MM.1S (cell line): ENCODE data around the gene KIAA1958.

ENCODE experiments used
- DNase-seq: peaks from one replicate; pipeline ENCODE4 v3.0.0-alpha.2; 2015
- H2AFZ ChIP-seq: fragments of 300-600 bp; sonication (generic); 2 replicates; pipeline ENCODE4 v1.6.0; 2016; ENCODE audit warnings: antibody characterized with exemption, low read length
- H3F3A ChIP-seq: fragments of 300-600 bp; sonication (generic); 2 replicates; pipeline ENCODE4 v1.6.1; 2016; ENCODE audit warnings: mild to moderate bottlenecking, antibody characterized with exemption, low read length, moderate library complexity, mixed read lengths; ENCODE audit not compliant: insufficient read depth
- H3K27ac ChIP-seq: fragments of 300-600 bp; sonication (generic); 2 replicates; pipeline ENCODE4 v1.5.1; 2016; ENCODE audit warnings: mild to moderate bottlenecking, low read length
- H3K27me3 ChIP-seq: fragments of 300-600 bp; sonication (generic); replicated peaks from 2 replicates; pipeline ENCODE4 v1.6.0; 2016; ENCODE audit warnings: low read length; ENCODE audit not compliant: insufficient read depth
- H3K36me3 ChIP-seq: fragments of 300-600 bp; sonication (generic); replicated peaks from 2 replicates; pipeline ENCODE4 v1.6.1; 2016; ENCODE audit warnings: mild to moderate bottlenecking, low read length, mixed read lengths; ENCODE audit not compliant: insufficient read depth
- H3K4me1 ChIP-seq: fragments of 300-600 bp; sonication (generic); 2 replicates; pipeline ENCODE4 v1.6.1; 2016; ENCODE audit warnings: low read length, mixed read lengths
- H3K4me2 ChIP-seq: fragments of 300-600 bp; sonication (generic); 2 replicates; pipeline ENCODE4 v1.6.0; 2016; ENCODE audit warnings: low read depth, low read length
- H3K4me3 ChIP-seq: fragments of 300-600 bp; sonication (generic); 2 replicates; pipeline ENCODE4 v1.5.1; 2016; ENCODE audit warnings: low read length, mixed read lengths
- H3K79me2 ChIP-seq: fragments of 300-600 bp; sonication (generic); 2 replicates; pipeline ENCODE4 v1.6.1; 2016; ENCODE audit warnings: mixed run types, low read length, mixed read lengths
- H3K9ac ChIP-seq: fragments of 300-600 bp; sonication (generic); 2 replicates; pipeline ENCODE4 v1.6.1; 2016; ENCODE audit warnings: low read length, mixed read lengths
- H3K9me2 ChIP-seq: fragments of 300-600 bp; sonication (generic); replicated peaks from 2 replicates; pipeline ENCODE4 v1.6.1; 2016; ENCODE audit warnings: mild to moderate bottlenecking, low read length, mixed read lengths; ENCODE audit not compliant: insufficient read depth
- H3K9me3 ChIP-seq: fragments of 300-600 bp; sonication (generic); replicated peaks from 2 replicates; pipeline ENCODE4 v1.6.1; 2016; ENCODE audit warnings: mild to moderate bottlenecking, low read length, mixed read lengths; ENCODE audit not compliant: insufficient read depth
- H4K20me1 ChIP-seq: fragments of 300-600 bp; sonication (generic); 2 replicates; pipeline ENCODE4 v1.6.1; 2016; ENCODE audit warnings: mild to moderate bottlenecking, low read length, moderate library complexity, mixed read lengths; ENCODE audit not compliant: insufficient read depth
- CTCF ChIP-seq: fragments of 300-600 bp; sonication (generic); IDR thresholded peaks from 2 replicates; pipeline ENCODE4 v1.5.1; 2016; ENCODE audit warnings: antibody characterized with exemption, low read length, mixed read lengths
- EZH2 ChIP-seq: fragments of 300-600 bp; sonication (generic); optimal IDR thresholded peaks from 2 replicates; pipeline ENCODE3; 2017; ENCODE audit warnings: low read depth, mild to moderate bottlenecking, antibody characterized with exemption, low read length, mixed read lengths
- EZH2phosphoT487 ChIP-seq: fragments of 300-600 bp; sonication (generic); IDR thresholded peaks from 2 replicates; pipeline ENCODE4 v1.6.1; 2018; ENCODE audit warnings: antibody characterized with exemption, low read length

Gene KIAA1958

GRCh38 chr9:112621018-112621655, 134.5 kb downstream of the KIAA1958 start:
- TF ChIP-seq EZH2 = no peak
- TF ChIP-seq EZH2phosphoT487 = no peak
- no peak for TF ChIP-seq CTCF
- Histone ChIP-seq H4K20me1 (no peaks in the 10 kb centered on the region), H3K4me3 (no peak overlapping the region), H2AFZ (no peak overlapping the region), H3K36me3 (no peaks in the 10 kb centered on the region), H3K4me2 (no peak overlapping the region), H3K4me1 (no peaks in the 10 kb centered on the region), H3K79me2 (no peaks in the 10 kb centered on the region), H3K9me3 (no peaks in the 10 kb centered on the region), H3K9me2 (no peaks in the 10 kb centered on the region), H3K9ac (no peak overlapping the region), H3F3A (no peaks in the 10 kb centered on the region), H3K27me3 (no peaks in the 10 kb centered on the region), H3K27ac (no peak overlapping the region)
- DNase-seq = no peak

GRCh38 chr9:112623198-112623597, 136.6 kb downstream of the KIAA1958 start:
- Histone ChIP-seq H3K9me2 (no peaks in the 10 kb centered on the region), H3K4me2 (no peak overlapping the region)

GRCh38 chr9:112624711-112625707, 138.4 kb downstream of the KIAA1958 start:
- no peak for TF ChIP-seq CTCF
- no peak for TF ChIP-seq EZH2

More at GRCh38 chr9:112623198-112623597, 136.6 kb downstream of the KIAA1958 start:
- no peak overlapping the region for H2AFZ ChIP-seq
- DNase-seq = no peak
- H3K36me3 ChIP-seq = no peaks in the 10 kb centered on the region
- H3K9me3 ChIP-seq = no peaks in the 10 kb centered on the region
- no peaks in the 10 kb centered on the region for H3F3A ChIP-seq
- no peaks in the 10 kb centered on the region for H3K27me3 ChIP-seq
- no peak for TF ChIP-seq EZH2phosphoT487
- H3K4me3 ChIP-seq = no peak overlapping the region
- H3K9ac ChIP-seq = no peak overlapping the region
- no peaks in the 10 kb centered on the region for H3K4me1 ChIP-seq
- H3K27ac ChIP-seq = no peak overlapping the region
- no peaks in the 10 kb centered on the region for H4K20me1 ChIP-seq
- no peaks in the 10 kb centered on the region for H3K79me2 ChIP-seq

More at GRCh38 chr9:112624711-112625707, 138.4 kb downstream of the KIAA1958 start:
- Histone ChIP-seq H3K9ac (no peak overlapping the region), H2AFZ (no peak overlapping the region), H3K9me3 (no peaks in the 10 kb centered on the region), H3K4me2 (no peak overlapping the region), H4K20me1 (no peaks in the 10 kb centered on the region), H3K9me2 (no peaks in the 10 kb centered on the region), H3K27ac (no peak overlapping the region), H3K36me3 (no peaks in the 10 kb centered on the region), H3K4me3 (no peak overlapping the region), H3K4me1 (no peaks in the 10 kb centered on the region), H3K79me2 (no peaks in the 10 kb centered on the region), H3K27me3 (no peaks in the 10 kb centered on the region), H3F3A (no peaks in the 10 kb centered on the region)
- DNase-seq = no peak
